Bronchial epithelial cell (primary cell): ENCODE data around the gene ASCC1. TPM values are rescaled to one million over a fixed set of nuclear protein-coding genes. Genes with fewer than 3 reads are reported as not detected.

Experiments
- DNase-seq: peaks from one replicate; pipeline ENCODE4 v3.0.0-alpha.2; 2010; ENCODE audit warnings: low read depth
- FAIRE-seq: peaks from 2 replicates; lab custom pipeline; 2011; peaks lifted over from hg19 to GRCh38; lab: Jason Lieb, UNC
- H3K27me3 ChIP-seq: 2 replicates; pipeline ENCODE4 v1.5.1; 2011; ENCODE audit warnings: low read length; ENCODE audit not compliant: control insufficient read depth, insufficient read depth
- H3K36me3 ChIP-seq: 2 replicates; pipeline ENCODE4 v1.5.1; 2011; ENCODE audit warnings: low read length; ENCODE audit not compliant: control insufficient read depth, insufficient read depth
- H3K4me3 ChIP-seq: 2 replicates; pipeline ENCODE4 v1.5.1; 2011; ENCODE audit warnings: mild to moderate bottlenecking, low read depth, low read length, control low read depth
- CTCF ChIP-seq: IDR thresholded peaks from 2 replicates; pipeline ENCODE4 v1.5.1; 2011; ENCODE audit warnings: mild to moderate bottlenecking, moderate library complexity, low read length, control low read depth, inconsistent platforms; ENCODE audit not compliant: insufficient read depth, severe bottlenecking
- total RNA-seq: library from RNA; depleted of rRNA; stranded (reverse); fragments of >200 nt; gene quantifications from 2 replicates; pipeline ENCODE4 v1.2.1, GENCODE V29; 2014

Gene ASCC1
- total RNA-seq, 1 donor from 2014 or later = 22.4 TPM

- DNase-seq = no peak
- H3K27me3 ChIP-seq = no peaks in the 10 kb centered on the region
- no peaks in the 10 kb centered on the region for H3K36me3 ChIP-seq
- H3K4me3 ChIP-seq = no peak overlapping the region
- no peak for FAIRE-seq
- no peak for TF ChIP-seq CTCF
These were observed 81.0 kb downstream of the ASCC1 start for GRCh38 chr10:72134785-72135767.

GRCh38 chr10:72133517-72133916, 82.6 kb downstream of the ASCC1 start:
- H3K27me3 ChIP-seq = no peaks in the 10 kb centered on the region
- no peak for TF ChIP-seq CTCF
- H3K36me3 ChIP-seq = no peaks in the 10 kb centered on the region
- DNase-seq (no peak), FAIRE-seq (no peak)
- H3K4me3 ChIP-seq = no peak overlapping the region

- TF ChIP-seq CTCF = no peak
- Histone ChIP-seq H3K4me3 (no peak overlapping the region), H3K27me3 (no peaks in the 10 kb centered on the region), H3K36me3 (no peaks in the 10 kb centered on the region)
- FAIRE-seq (no peak), DNase-seq (no peak)
These were observed 83.2 kb downstream of the ASCC1 start for GRCh38 chr10:72132854-72133253.

GRCh38 chr10:72127571-72127970, 88.5 kb downstream of the ASCC1 start:
- no peak for FAIRE-seq
- DNase-seq = no peak
- H3K36me3 ChIP-seq = peaks cover 1% of the 10 kb centered on the region

GRCh38 chr10:72126872-72127232, 89.2 kb downstream of the ASCC1 start:
- no peak overlapping the region for H3K4me3 ChIP-seq
- no peak for DNase-seq
- no peaks in the 10 kb centered on the region for H3K27me3 ChIP-seq
- no peak for TF ChIP-seq CTCF
- H3K36me3 ChIP-seq = peaks cover 1% of the 10 kb centered on the region
- FAIRE-seq = no peak

More at GRCh38 chr10:72127571-72127970, 88.5 kb downstream of the ASCC1 start:
- no peak for TF ChIP-seq CTCF
- Histone ChIP-seq H3K27me3 (no peaks in the 10 kb centered on the region), H3K4me3 (no peak overlapping the region)
